Measurements from ENCODE around the gene CENPO.
A peak's percentile ranks its signal among the peaks of the same experiment; 100 is the strongest.

Gene CENPO

DNA sequence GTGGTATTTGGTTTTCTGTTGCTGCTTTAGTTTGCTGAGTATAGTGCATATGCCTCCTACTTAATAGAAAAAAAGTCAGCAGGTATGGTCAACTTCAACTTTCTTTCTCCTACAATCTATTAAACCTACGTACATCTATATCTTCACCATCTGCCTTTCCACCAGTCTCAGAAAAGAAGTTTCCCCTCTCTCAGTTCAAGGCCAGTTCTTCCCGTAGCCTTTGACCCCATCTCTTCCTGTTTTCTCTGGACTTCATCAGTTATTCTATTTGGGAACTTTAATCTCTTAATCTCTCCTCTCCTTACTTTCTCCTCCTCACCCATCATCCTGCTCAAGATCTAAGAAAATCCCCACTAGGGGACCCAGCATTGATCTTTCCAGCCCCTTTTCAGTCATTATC, 5.7 kb upstream of the CENPO start:
- no peaks in the 10 kb centered on the region for H3K9me3 ChIP-seq
- H3K4me1 ChIP-seq (ENCODE audit: control insufficient read depth in 1 of 2, insufficient read depth in 1 of 2, low read depth in 1 of 2, low read length in 1 of 2): peaks cover 6% of the 10 kb centered on the region in 2 experiments
- H3K27me3 ChIP-seq: no peaks in the 10 kb centered on the region
- TF ChIP-seq, protein P1, sequence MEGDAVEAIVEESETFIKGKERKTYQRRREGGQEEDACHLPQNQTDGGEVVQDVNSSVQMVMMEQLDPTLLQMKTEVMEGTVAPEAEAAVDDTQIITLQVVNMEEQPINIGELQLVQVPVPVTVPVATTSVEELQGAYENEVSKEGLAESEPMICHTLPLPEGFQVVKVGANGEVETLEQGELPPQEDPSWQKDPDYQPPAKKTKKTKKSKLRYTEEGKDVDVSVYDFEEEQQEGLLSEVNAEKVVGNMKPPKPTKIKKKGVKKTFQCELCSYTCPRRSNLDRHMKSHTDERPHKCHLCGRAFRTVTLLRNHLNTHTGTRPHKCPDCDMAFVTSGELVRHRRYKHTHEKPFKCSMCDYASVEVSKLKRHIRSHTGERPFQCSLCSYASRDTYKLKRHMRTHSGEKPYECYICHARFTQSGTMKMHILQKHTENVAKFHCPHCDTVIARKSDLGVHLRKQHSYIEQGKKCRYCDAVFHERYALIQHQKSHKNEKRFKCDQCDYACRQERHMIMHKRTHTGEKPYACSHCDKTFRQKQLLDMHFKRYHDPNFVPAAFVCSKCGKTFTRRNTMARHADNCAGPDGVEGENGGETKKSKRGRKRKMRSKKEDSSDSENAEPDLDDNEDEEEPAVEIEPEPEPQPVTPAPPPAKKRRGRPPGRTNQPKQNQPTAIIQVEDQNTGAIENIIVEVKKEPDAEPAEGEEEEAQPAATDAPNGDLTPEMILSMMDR (IDR thresholded peaks at IDR 0.05): no peak
- no peak overlapping the region for H3K27ac ChIP-seq
- no peak overlapping the region for H3K4me3 ChIP-seq (ENCODE audit: low read depth in 1 of 2, low read length in 1 of 2)
- H3K36me3 ChIP-seq: no peaks in the 10 kb centered on the region

DNA sequence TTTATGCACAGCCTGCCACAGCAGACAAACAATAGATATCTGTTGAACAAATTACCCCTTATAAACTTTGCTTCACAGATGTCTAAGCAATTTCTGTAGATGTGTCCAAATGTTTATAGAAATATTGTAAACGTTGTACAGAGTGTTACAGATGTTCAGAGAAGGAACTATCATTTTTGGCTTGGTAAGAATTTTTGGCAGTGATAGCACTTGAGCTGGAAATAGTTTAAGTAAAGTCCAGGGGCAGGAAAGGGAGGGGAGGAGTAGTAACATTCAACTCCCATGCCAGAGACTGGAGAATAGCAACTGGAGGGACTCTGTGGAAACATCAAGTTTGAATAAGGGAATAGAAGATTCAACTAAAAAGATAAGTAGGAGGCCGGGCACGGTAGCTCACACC, 4.4 kb upstream of the CENPO start:
- TF ChIP-seq, protein P1 (IDR thresholded peaks at IDR 0.05): no peak
- Histone ChIP-seq H3K4me1 (ENCODE audit: control insufficient read depth in 1 of 2, insufficient read depth in 1 of 2, low read depth in 1 of 2, low read length in 1 of 2) (peaks cover 13 to 14% of the 10 kb centered on the region in 2 experiments), H3K27ac (no peak overlapping the region), H3K9me3 (no peaks in the 10 kb centered on the region), H3K36me3 (no peaks in the 10 kb centered on the region), H3K27me3 (no peaks in the 10 kb centered on the region), H3K4me3 (ENCODE audit: low read depth in 1 of 2, low read length in 1 of 2) (no peak overlapping the region)

- Histone ChIP-seq H3K27me3 (no peaks in the 10 kb centered on the region), H3K27ac (no peak overlapping the region), H3K9me3 (no peaks in the 10 kb centered on the region), H3K36me3 (no peaks in the 10 kb centered on the region), H3K4me3 (ENCODE audit: low read depth in 1 of 2, low read length in 1 of 2) (no peak overlapping the region), H3K4me1 (ENCODE audit: control insufficient read depth in 1 of 2, insufficient read depth in 1 of 2, low read depth in 1 of 2, low read length in 1 of 2) (peaks cover 20 to 21% of the 10 kb centered on the region in 2 experiments)
- TF ChIP-seq, protein P1 (IDR thresholded peaks at IDR 0.05): no peak
Measured at GRCh38 chr2:24791452-24791851, 1.8 kb upstream of the CENPO start.

DNA sequence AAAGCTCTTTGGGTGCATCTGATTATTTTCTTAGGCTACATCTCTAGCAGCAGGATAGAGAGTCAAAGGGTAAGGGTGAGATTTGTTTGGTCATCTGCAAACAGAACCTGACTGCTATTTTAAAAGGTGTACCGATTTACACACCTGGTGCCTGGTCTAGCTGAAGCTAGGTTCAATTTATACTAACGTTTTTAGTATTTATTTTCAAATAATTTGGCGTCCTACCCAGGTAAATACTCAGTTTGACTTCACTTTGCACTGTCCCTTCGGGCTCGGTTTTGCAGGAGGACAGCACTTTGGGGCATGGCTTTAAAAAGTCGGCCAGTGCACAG, 717 bp upstream of the CENPO start:
- H3K4me3 ChIP-seq (ENCODE audit: low read depth in 1 of 2, low read length in 1 of 2): peak overlapping the region; percentile 96 to 99
- H3K9me3 ChIP-seq: no peaks in the 10 kb centered on the region
- TF ChIP-seq, protein P1 (IDR thresholded peaks at IDR 0.05): no peak

DNA sequence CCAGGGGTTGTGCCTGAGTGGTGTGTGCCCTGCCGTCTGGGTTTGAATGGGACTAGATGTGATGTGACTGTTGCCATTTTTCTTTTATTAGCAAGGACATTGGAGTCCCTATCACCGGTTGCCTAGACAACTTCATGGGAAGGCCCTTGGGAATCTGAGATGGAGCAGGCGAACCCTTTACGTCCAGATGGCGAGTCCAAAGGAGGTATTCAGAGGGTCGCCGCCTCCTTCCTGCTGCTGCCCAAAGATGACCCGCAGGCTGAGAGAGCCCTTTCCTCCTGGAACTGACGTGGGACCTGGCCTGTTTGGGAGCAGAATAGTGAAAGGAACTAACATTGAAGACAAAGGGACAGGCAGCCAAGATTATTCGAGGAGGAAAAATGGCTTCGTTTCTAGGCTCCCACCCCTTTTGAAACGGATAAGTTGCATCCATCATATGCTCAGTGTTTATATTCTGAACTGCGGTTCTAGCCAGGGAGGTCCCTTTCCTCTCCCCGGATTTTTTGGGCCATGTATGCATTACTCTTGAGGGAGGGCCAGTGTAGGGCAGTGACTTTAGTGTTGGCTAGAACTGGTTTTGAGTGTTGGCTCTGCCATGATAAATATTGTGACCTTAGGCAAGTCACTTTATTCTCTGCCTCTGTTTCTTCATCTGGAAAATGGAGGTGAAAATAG, 673 bp downstream of the CENPO start:
- Histone ChIP-seq H3K4me3 (ENCODE audit: low read depth in 1 of 2, low read length in 1 of 2) (peak overlapping the region; percentile 96 to 99), H3K36me3 (no peaks in the 10 kb centered on the region), H3K9me3 (no peaks in the 10 kb centered on the region), H3K27ac (peak overlapping the region; percentile 91), H3K4me1 (ENCODE audit: control insufficient read depth in 1 of 2, insufficient read depth in 1 of 2, low read depth in 1 of 2, low read length in 1 of 2) (peaks cover 20 to 21% of the 10 kb centered on the region in 2 experiments), H3K27me3 (no peaks in the 10 kb centered on the region)
- TF ChIP-seq, protein P1 (IDR thresholded peaks at IDR 0.05): no peak

More for the DNA sequence above, 717 bp upstream of the CENPO start:
- H3K4me1 ChIP-seq (ENCODE audit: control insufficient read depth in 1 of 2, insufficient read depth in 1 of 2, low read depth in 1 of 2, low read length in 1 of 2): peaks cover 20 to 21% of the 10 kb centered on the region in 2 experiments
- no peaks in the 10 kb centered on the region for H3K27me3 ChIP-seq
- H3K36me3 ChIP-seq: no peaks in the 10 kb centered on the region
- peak overlapping the region; percentile 91 for H3K27ac ChIP-seq
